ENCODE results near the gene CPNE6.
A peak's percentile ranks its signal among the peaks of the same experiment; 100 is the strongest.
"Not testable (repeated sequence)": the region's sequence is repeated elsewhere in the genome, so short reads cannot be mapped to it uniquely, and the experiment has no call there.

The CPNE6 gene

GRCh38 chr14:24071144-24071697 is at the start of gene CPNE6:
Gene CPNE6 (plus strand): TSS chr14:24071562. CDS start chr14:24072937, 1,375 bp downstream.
- peak; percentile 51 to 66 for DNase-seq (ENCODE audit: low read depth in 2 of 2)

- DNase-seq (ENCODE audit: low read depth in 2 of 2): not testable (repeated sequence)
Measured at GRCh38 chr14:24024939-24025418, 46.4 kb upstream of the CPNE6 start.

GRCh38 chr14:24029687-24030086 is 41.7 kb upstream of the CPNE6 start:
- DNase-seq (ENCODE audit: low read depth in 2 of 2): not testable (repeated sequence)

GRCh38 chr14:24031331-24031730 is 40.0 kb upstream of the CPNE6 start:
- not testable (repeated sequence) for DNase-seq (ENCODE audit: low read depth in 2 of 2)

GRCh38 chr14:24032727-24033418 is 38.5 kb upstream of the CPNE6 start:
- DNase-seq (ENCODE audit: low read depth in 2 of 2): no peak

- DNase-seq (ENCODE audit: low read depth in 2 of 2): not testable (repeated sequence)
Measured at GRCh38 chr14:24035769-24036168, 35.6 kb upstream of the CPNE6 start.

- peak; percentile 43 to 44 for DNase-seq (ENCODE audit: low read depth in 2 of 2)
Measured at GRCh38 chr14:24036169-24036962, 35.0 kb upstream of the CPNE6 start.

GRCh38 chr14:24036963-24037657 is 34.3 kb upstream of the CPNE6 start:
- not testable (repeated sequence) for DNase-seq (ENCODE audit: low read depth in 2 of 2)

GRCh38 chr14:24037658-24038037 is 33.7 kb upstream of the CPNE6 start:
- DNase-seq (ENCODE audit: low read depth in 2 of 2): no peak

GRCh38 chr14:24038686-24039085 is 32.7 kb upstream of the CPNE6 start:
- DNase-seq (ENCODE audit: low read depth in 2 of 2): no peak

- DNase-seq (ENCODE audit: low read depth in 2 of 2): no peak
Measured at GRCh38 chr14:24040692-24041091, 30.7 kb upstream of the CPNE6 start.

GRCh38 chr14:24042746-24043145 is 28.6 kb upstream of the CPNE6 start:
- no peak for DNase-seq (ENCODE audit: low read depth in 2 of 2)

- DNase-seq (ENCODE audit: low read depth in 2 of 2): not testable (repeated sequence)
Measured at GRCh38 chr14:24049002-24049401, 22.4 kb upstream of the CPNE6 start.

- DNase-seq (ENCODE audit: low read depth in 2 of 2): not testable (repeated sequence)
Measured at GRCh38 chr14:24050753-24051152, 20.6 kb upstream of the CPNE6 start.

GRCh38 chr14:24051176-24051788 is 20.1 kb upstream of the CPNE6 start:
- DNase-seq (ENCODE audit: low read depth in 2 of 2): no peak

- DNase-seq (ENCODE audit: low read depth in 2 of 2): peak; percentile 49 to 56
Measured at GRCh38 chr14:24051789-24052655, 19.3 kb upstream of the CPNE6 start, which contains the start of gene CARMIL3. Gene CARMIL3 (plus strand): TSS chr14:24052009. CDS start chr14:24052154, 145 bp downstream.

- peak; percentile 60 for DNase-seq (ENCODE audit: low read depth in 2 of 2)
Measured at GRCh38 chr14:24052656-24053547, 18.5 kb upstream of the CPNE6 start.

GRCh38 chr14:24053548-24054323 is 17.6 kb upstream of the CPNE6 start:
- no peak for DNase-seq (ENCODE audit: low read depth in 2 of 2)

GRCh38 chr14:24054324-24054641 is 17.1 kb upstream of the CPNE6 start:
- DNase-seq (ENCODE audit: low read depth in 2 of 2): no peak

Measured in stimulated activated CD8-positive, alpha-beta memory T cell treated with anti-CD3 and anti-CD28 coated beads, Interleukin-15, amount 100 ng/mL, for 48 hours (primary cell).